ENCODE measurements around the gene OR2H2. TPM values are rescaled to one million over a fixed set of nuclear protein-coding genes. Genes with fewer than 3 reads are reported as not detected.

OR2H2 gene
- total and polyA plus RNA-seq, 10 donors, result not detected

GRCh38 chr6:29625337-29625930, 40.5 kb downstream of the OR2H2 start:
- no peaks in the 10 kb centered on the region for H3K9me3 ChIP-seq
- intact Hi-C loops (cut with DNase I; ENCODE audit: low total_unique reads), result no loop called here
- 54 to 66% (median 61%) methylated on average over 7 of the region's 7 CpGs for WGBS, 5 donors
- peaks cover 9 to 58% (median 41%) of the 10 kb centered on the region in 6 donors for H3K4me1 ChIP-seq
- H3K36me3 ChIP-seq, result peaks cover 0 to 36% (median 18%) of the 10 kb centered on the region in 6 donors
- no peak overlapping the region for H3K4me3 ChIP-seq
- DNase-seq, result no peak
- H3K27me3 ChIP-seq (replicated peaks in 1 of 7), result peaks cover 0 to 22% (median 0%) of the 10 kb centered on the region in 7 donors
- peak overlapping the region in 4 of 8 donors; percentile 26 to 84 (median 60) for H3K27ac ChIP-seq
- TF ChIP-seq POLR2AphosphoS5 (IDR thresholded peaks at IDR 0.05) (no peak), POLR2A (IDR thresholded peaks at IDR 0.05) (no peak), CTCF (IDR thresholded peaks at IDR 0.05 in 8 of 11, conservative IDR thresholded peaks at IDR 0.05 in 3 of 11) (no peak)

DNA sequence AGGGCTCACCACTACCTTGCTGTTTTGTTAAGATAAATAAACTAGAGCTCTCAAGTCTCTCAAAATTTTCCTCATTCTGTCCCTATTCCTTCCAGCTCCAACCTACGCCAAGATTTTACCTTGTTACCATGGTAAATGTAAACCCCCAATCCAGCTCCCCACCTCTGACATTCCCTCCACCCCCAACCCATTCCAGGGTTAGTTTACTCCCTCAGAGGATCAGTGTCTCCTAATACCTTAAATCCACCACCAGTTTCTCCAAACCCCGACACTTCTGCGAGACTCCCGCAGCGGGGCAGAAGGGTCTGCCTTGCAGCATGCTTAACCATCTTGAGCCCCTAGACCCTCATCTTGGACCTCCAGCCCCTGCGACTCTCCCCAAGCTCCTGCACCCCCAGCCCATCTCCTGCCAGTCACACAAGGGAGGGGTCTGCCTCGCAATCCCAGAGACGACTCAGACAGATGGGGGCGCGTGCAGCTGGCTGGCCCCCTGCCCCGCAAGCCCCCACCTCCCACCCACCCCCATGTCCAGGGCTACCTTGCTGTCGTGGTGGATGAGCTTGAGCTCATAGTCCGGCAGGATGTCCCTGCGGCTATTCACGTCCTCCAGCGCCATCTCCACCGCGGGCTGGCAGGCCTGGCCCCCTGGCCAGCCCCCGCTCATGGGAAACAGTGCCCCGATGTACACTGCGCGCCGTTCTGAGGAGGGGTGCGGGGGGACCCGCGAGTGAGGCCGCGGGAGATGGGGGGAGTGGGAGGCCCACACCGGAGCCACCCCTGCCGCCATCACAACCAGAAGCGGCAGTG, 42.2 kb downstream of the OR2H2 start:
- H3K9me3 ChIP-seq, result no peaks in the 10 kb centered on the region
- peaks cover 0 to 35% (median 0%) of the 10 kb centered on the region in 7 donors for H3K27me3 ChIP-seq (replicated peaks in 1 of 7)
- no peak for TF ChIP-seq CTCF (IDR thresholded peaks at IDR 0.05 in 8 of 11, conservative IDR thresholded peaks at IDR 0.05 in 3 of 11)
- TF ChIP-seq POLR2AphosphoS5 (IDR thresholded peaks at IDR 0.05), result no peak
- no peak for TF ChIP-seq POLR2A (IDR thresholded peaks at IDR 0.05)
- H3K4me1 ChIP-seq, result peaks cover 15 to 75% (median 58%) of the 10 kb centered on the region in 6 donors
- peak; percentile 79 for DNase-seq
- peak overlapping the region; percentile 57 to 84 (median 80) for H3K27ac ChIP-seq
- peaks cover 0 to 19% (median 2%) of the 10 kb centered on the region in 6 donors for H3K36me3 ChIP-seq
- 27 to 66% (median 30%) methylated on average over 15 to 31 of the region's 31 CpGs for WGBS, 5 donors
- intact Hi-C loops (cut with DNase I; ENCODE audit: low total_unique reads), result no loop called here
- peak overlapping the region; percentile 43 to 84 (median 60) for H3K4me3 ChIP-seq

- DNase-seq, result peak; percentile 90
- Histone ChIP-seq H3K4me1 (peaks cover 15 to 80% (median 60%) of the 10 kb centered on the region in 6 donors), H3K4me3 (peak overlapping the region; percentile 44 to 84 (median 60)), H3K27me3 (replicated peaks in 1 of 7) (peaks cover 0 to 43% (median 0%) of the 10 kb centered on the region in 7 donors), H3K27ac (peak overlapping the region; percentile 57 to 84 (median 80)), H3K36me3 (peaks cover 0 to 12% (median 0%) of the 10 kb centered on the region in 6 donors), H3K9me3 (no peaks in the 10 kb centered on the region)
- TF ChIP-seq CTCF (IDR thresholded peaks at IDR 0.05 in 8 of 11, conservative IDR thresholded peaks at IDR 0.05 in 3 of 11) (no peak), POLR2AphosphoS5 (IDR thresholded peaks at IDR 0.05) (peak; percentile 89 to 96 (median 93)), POLR2A (IDR thresholded peaks at IDR 0.05) (peak in 1 of 3 donors; percentile 57)
- intact Hi-C loops (cut with DNase I; ENCODE audit: low total_unique reads), result no loop called here
- 1 to 4% (median 1%) methylated on average over 39 to 50 of the region's 51 CpGs for WGBS, 5 donors
These were observed 43.0 kb downstream of the OR2H2 start for GRCh38 chr6:29627755-29628418.

All from spleen (tissue), 11 donors.